HT-29 (cell line): ENCODE data around the gene CTSO. TPM values are rescaled to one million over a fixed set of nuclear protein-coding genes. Genes with fewer than 3 reads are reported as not detected.

ENCODE experiments used
- total RNA-seq: library from RNA; depleted of rRNA; stranded (reverse); fragments of >200 nt; shearing (Covaris generic); gene quantifications from 2 replicates; pipeline ENCODE4 v1.2.3, GENCODE V29; 2014; rRNA removed

CTSO gene
- total RNA-seq, 1 experiment from 2014 or later: 1.3 TPM

Other genes starting within 250 kb of the CTSO start
- gene GUCY1B1, start 194.8 kb downstream of the CTSO start, total RNA-seq: not detected in 2 replicates
- not detected in 2 replicates for gene ASIC5, start 87.6 kb downstream of the CTSO start, total RNA-seq
- gene TDO2, start 50.2 kb downstream of the CTSO start, total RNA-seq: 0.13 and 0.64 TPM in 2 replicates